ENCODE results near the gene KCNH4. TPM values are rescaled to one million over a fixed set of nuclear protein-coding genes. Genes with fewer than 3 reads are reported as not detected.
"Not testable (repeated sequence)": the region's sequence is repeated elsewhere in the genome, so short reads cannot be mapped to it uniquely, and the experiment has no call there.

The KCNH4 gene
- total and polyA plus RNA-seq, 5 experiments from 2014 or later: 0.11 to 0.18 TPM; not detected in 3

GRCh38 chr17:42192189-42193126 is 11.5 kb upstream of the KCNH4 start:
- ATAC-seq (no peak), DNase-seq (peak in 1 of 10 donors; percentile 46)
- Mint-ChIP-seq H3K9me3 (no peaks in the 10 kb centered on the region), H3K27me3 (no peaks in the 10 kb centered on the region), H3K27ac (peak overlapping the region in 4 of 10 donors; percentile 37 to 48 (median 41)), H3K36me3 (peaks cover 0 to 1% (median 0%) of the 10 kb centered on the region in 3 donors), H3K4me1 (peaks cover 14 to 34% (median 29%) of the 10 kb centered on the region in 4 donors), H3K4me3 (peak overlapping the region; percentile 33 to 99 (median 94))
- POLR2A ChIA-PET: interaction anchor here (1.0 to 2.1 kb wide), 5 partner anchors 8 to 97 kb away, joined by 3 to 16 read pairs (median 13); partner anchors contain the start of genes STAT5A and STAT5B

DNA sequence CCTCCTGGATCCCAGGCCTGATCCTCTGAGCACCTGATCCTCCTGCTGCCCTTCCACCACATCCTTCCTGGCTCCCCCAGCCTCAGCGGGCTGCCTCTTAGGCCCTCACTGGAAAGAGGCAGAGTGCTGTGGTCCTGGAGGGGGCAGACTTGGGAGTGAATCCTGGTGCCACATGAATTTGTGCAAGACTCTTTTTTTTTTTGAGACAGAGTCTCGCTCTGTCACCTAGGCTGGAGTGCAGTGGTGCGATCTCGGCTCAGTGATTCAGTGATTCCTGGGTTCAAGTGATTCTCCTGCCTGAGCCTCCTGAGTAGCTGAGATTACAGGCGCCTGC is 10.3 kb upstream of the KCNH4 start:
- H3K27me3 Mint-ChIP-seq: no peaks in the 10 kb centered on the region
- peak overlapping the region in 1 of 10 donors; percentile 33 for H3K27ac Mint-ChIP-seq
- ATAC-seq (no peak), DNase-seq (peak in 1 of 10 donors; percentile 57)
- peaks cover 0 to 1% (median 0%) of the 10 kb centered on the region in 3 donors for H3K36me3 Mint-ChIP-seq
- no peak overlapping the region for H3K4me3 Mint-ChIP-seq
- POLR2A ChIA-PET: interaction anchor here (0.7 to 1.4 kb wide), 4 partner anchors 8 to 97 kb away, joined by 3 read pairs; partner anchors contain the start of gene STAT5A
- H3K9me3 Mint-ChIP-seq: no peaks in the 10 kb centered on the region
- H3K4me1 Mint-ChIP-seq: peaks cover 14 to 34% (median 27%) of the 10 kb centered on the region in 4 donors

- Mint-ChIP-seq H3K9me3 (no peaks in the 10 kb centered on the region), H3K27ac (peak overlapping the region in 3 of 10 donors; percentile 18 to 61 (median 33)), H3K27me3 (no peaks in the 10 kb centered on the region), H3K36me3 (peaks cover 0 to 1% (median 0%) of the 10 kb centered on the region in 3 donors), H3K4me1 (peaks cover 14 to 34% (median 26%) of the 10 kb centered on the region in 4 donors), H3K4me3 (no peak overlapping the region)
- POLR2A ChIA-PET: interaction anchor here (0.7 to 1.4 kb wide), 3 partner anchors 11 to 97 kb away, joined by 3 read pairs; partner anchors contain the start of gene STAT5A
- peak in 1 of 10 donors; percentile 32 for DNase-seq
- no peak for ATAC-seq
Measured at GRCh38 chr17:42190491-42191274, 9.7 kb upstream of the KCNH4 start.

DNA sequence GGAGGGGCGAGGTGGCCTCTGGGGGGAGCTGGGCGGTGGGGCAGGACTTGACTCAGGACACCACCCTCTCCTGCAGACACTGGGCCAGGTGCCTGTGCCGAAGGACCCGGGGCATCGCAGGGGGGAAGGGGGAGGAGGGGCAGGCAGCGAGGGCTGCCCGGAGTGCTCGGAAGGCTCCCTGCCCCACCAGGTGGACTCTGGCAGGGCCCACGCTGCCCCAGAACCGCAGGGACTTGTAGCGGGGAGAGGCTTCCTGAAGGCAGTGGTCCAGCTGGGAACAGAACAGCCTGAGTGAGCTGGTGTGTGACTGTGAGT is 8.7 kb upstream of the KCNH4 start:
- H3K27me3 Mint-ChIP-seq: no peaks in the 10 kb centered on the region
- DNase-seq: peak in 1 of 10 donors; percentile 53
- H3K9me3 Mint-ChIP-seq: no peaks in the 10 kb centered on the region
- peaks cover 0 to 1% (median 0%) of the 10 kb centered on the region in 3 donors for H3K36me3 Mint-ChIP-seq
- H3K27ac Mint-ChIP-seq: no peak overlapping the region
- peaks cover 18 to 37% (median 30%) of the 10 kb centered on the region in 4 donors for H3K4me1 Mint-ChIP-seq
- no peak for ATAC-seq
- POLR2A ChIA-PET: interaction anchor here (1.1 kb wide), 1 partner anchor 8 kb away, joined by 3 read pairs; the partner anchor contains the start of gene KCNH4
- H3K4me3 Mint-ChIP-seq: no peak overlapping the region

- ATAC-seq (no peak), DNase-seq (peak in 1 of 10 donors; percentile 4)
- Mint-ChIP-seq H3K36me3 (peaks cover 0 to 1% (median 0%) of the 10 kb centered on the region in 3 donors), H3K27me3 (no peaks in the 10 kb centered on the region), H3K4me3 (peak overlapping the region in 1 of 10 donors; percentile 56), H3K4me1 (peaks cover 17 to 36% (median 28%) of the 10 kb centered on the region in 4 donors), H3K9me3 (no peaks in the 10 kb centered on the region), H3K27ac (peak overlapping the region in 2 of 10 donors; percentile 11 to 27)
- POLR2A ChIA-PET: interaction anchor here (1.0 to 1.9 kb wide), 3 partner anchors 8 to 10 kb away, joined by 3 to 4 read pairs (median 3); partner anchors contain the start of gene KCNH4
Measured at GRCh38 chr17:42188749-42189650, 8.1 kb upstream of the KCNH4 start.

GRCh38 chr17:42187833-42188232 is 6.9 kb upstream of the KCNH4 start:
- no peaks in the 10 kb centered on the region for H3K9me3 Mint-ChIP-seq
- DNase-seq: peak in 1 of 10 donors; percentile 6
- no peak for ATAC-seq
- H3K4me3 Mint-ChIP-seq: no peak overlapping the region
- peaks cover 0 to under 1% (median 0%) of the 10 kb centered on the region in 3 donors for H3K36me3 Mint-ChIP-seq
- peaks cover 16 to 35% (median 28%) of the 10 kb centered on the region in 4 donors for H3K4me1 Mint-ChIP-seq
- POLR2A ChIA-PET: interaction anchor here (1.0 to 1.9 kb wide), 2 partner anchors 9 kb away, joined by 3 to 4 read pairs; no protein-coding TSS in a partner anchor
- no peaks in the 10 kb centered on the region for H3K27me3 Mint-ChIP-seq
- H3K27ac Mint-ChIP-seq: peak overlapping the region in 2 of 10 donors; percentile 21 to 78

DNA sequence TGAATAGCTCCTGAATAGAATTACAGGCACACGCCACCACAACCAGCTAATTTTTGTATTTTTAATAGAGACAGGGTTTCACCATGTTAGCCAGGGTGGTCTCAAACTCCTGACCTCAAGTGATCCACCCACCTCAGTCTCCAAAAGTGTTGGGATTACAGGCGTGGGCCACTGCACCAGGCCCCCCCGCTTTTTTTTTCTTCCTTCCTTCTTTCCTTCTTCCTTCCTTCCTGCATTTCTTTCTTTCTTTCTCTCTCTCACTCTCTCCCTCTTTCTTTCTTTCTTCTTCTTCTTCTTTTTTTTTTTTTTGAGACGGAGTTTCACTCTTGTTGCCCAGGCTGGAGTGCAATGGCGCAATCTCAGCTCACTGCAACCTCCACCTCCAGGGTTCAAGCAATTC is 5.2 kb upstream of the KCNH4 start:
- not testable (repeated sequence) for ATAC-seq, H3K36me3 Mint-ChIP-seq, H3K9me3 Mint-ChIP-seq, DNase-seq
- Mint-ChIP-seq H3K27me3 (peaks cover 0 to 10% (median 3%) of the 10 kb centered on the region in 5 donors), H3K4me1 (peaks cover 14 to 36% (median 31%) of the 10 kb centered on the region in 4 donors), H3K27ac (peak overlapping the region in 4 of 10 donors; percentile 43 to 76 (median 59)), H3K4me3 (peak overlapping the region in 4 of 10 donors; percentile 15 to 59 (median 37))
- POLR2A ChIA-PET: interaction anchor here (0.6 to 0.8 kb wide), 4 partner anchors 8 to 166 kb away, joined by 3 to 4 read pairs (median 3); partner anchors contain the start of gene GHDC

- POLR2A ChIA-PET: interaction anchor here (0.7 to 0.8 kb wide), 2 partner anchors 9 to 66 kb away, joined by 3 to 4 read pairs; partner anchors contain the start of gene GHDC
- DNase-seq: peak in 1 of 10 donors; percentile 60
- peaks cover 14 to 39% (median 33%) of the 10 kb centered on the region in 4 donors for H3K4me1 Mint-ChIP-seq
- peak overlapping the region in 3 of 10 donors; percentile 28 to 97 (median 78) for H3K4me3 Mint-ChIP-seq
- no peak for ATAC-seq
- H3K36me3 Mint-ChIP-seq: no peaks in the 10 kb centered on the region
- H3K27ac Mint-ChIP-seq: peak overlapping the region in 1 of 10 donors; percentile 17
- no peaks in the 10 kb centered on the region for H3K9me3 Mint-ChIP-seq
- H3K27me3 Mint-ChIP-seq: peaks cover 0 to 11% (median 3%) of the 10 kb centered on the region in 5 donors
Measured at GRCh38 chr17:42185621-42185930, 4.6 kb upstream of the KCNH4 start.

GRCh38 chr17:42184713-42185620 is 4.0 kb upstream of the KCNH4 start, which contains the start of gene HCRT:
Gene HCRT (minus strand): TSS chr17:42185452. CDS start chr17:42185365, 87 bp downstream.
- Mint-ChIP-seq H3K4me1 (peaks cover 12 to 42% (median 38%) of the 10 kb centered on the region in 4 donors), H3K4me3 (peak within 1 kb of the TSS; percentile 76 to 97 (median 86)), H3K27ac (peak within 1 kb of the TSS; percentile 56 to 89 (median 77)), H3K36me3 (no peaks in the 10 kb centered on the region), H3K27me3 (peaks cover 0 to 16% (median 3%) of the 10 kb centered on the region in 5 donors), H3K9me3 (no peaks in the 10 kb centered on the region)
- POLR2A ChIA-PET: interaction anchor here (1.2 to 2.1 kb wide), 6 partner anchors 9 to 107 kb away, joined by 3 to 14 read pairs (median 4); partner anchors contain the start of genes GHDC and STAT5A
- peak in 3 of 10 donors; percentile 10 to 52 (median 14) for DNase-seq
- no peak for ATAC-seq

Data from naive thymus-derived CD8-positive, alpha-beta T cell (primary cell).